ENCODE results near the gene KCNK4.

Gene KCNK4

GRCh38 chr11:64259533-64260067 lies 31.5 kb upstream of the KCNK4 start:
- Mint-ChIP-seq H3K27ac (peak overlapping the region; percentile 64), H3K4me3 (no peak overlapping the region), H3K9me3 (no peaks in the 10 kb centered on the region), H3K4me1 (peaks cover 9% of the 10 kb centered on the region), H3K36me3 (peaks cover 19% of the 10 kb centered on the region), H3K27me3 (no peaks in the 10 kb centered on the region)
- ATAC-seq (ENCODE audit: low read depth) (no peak), DNase-seq (ENCODE audit: low spot score in 2 of 2) (no peak)

GRCh38 chr11:64260147-64260708 lies 30.9 kb upstream of the KCNK4 start:
- H3K27ac Mint-ChIP-seq: peak overlapping the region; percentile 64
- no peaks in the 10 kb centered on the region for H3K27me3 Mint-ChIP-seq
- H3K36me3 Mint-ChIP-seq: peaks cover 19% of the 10 kb centered on the region
- no peaks in the 10 kb centered on the region for H3K9me3 Mint-ChIP-seq
- H3K4me3 Mint-ChIP-seq: no peak overlapping the region
- ATAC-seq (ENCODE audit: low read depth) (no peak), DNase-seq (ENCODE audit: low spot score in 2 of 2) (no peak)
- H3K4me1 Mint-ChIP-seq: peaks cover 9% of the 10 kb centered on the region

- Mint-ChIP-seq H3K4me1 (peaks cover 11% of the 10 kb centered on the region), H3K27ac (no peak overlapping the region), H3K9me3 (no peaks in the 10 kb centered on the region), H3K27me3 (no peaks in the 10 kb centered on the region), H3K36me3 (peaks cover 19% of the 10 kb centered on the region), H3K4me3 (no peak overlapping the region)
- DNase-seq (ENCODE audit: low spot score in 2 of 2) (no peak), ATAC-seq (ENCODE audit: low read depth) (no peak)
Observed at GRCh38 chr11:64261556-64262080, 29.5 kb upstream of the KCNK4 start.

DNA sequence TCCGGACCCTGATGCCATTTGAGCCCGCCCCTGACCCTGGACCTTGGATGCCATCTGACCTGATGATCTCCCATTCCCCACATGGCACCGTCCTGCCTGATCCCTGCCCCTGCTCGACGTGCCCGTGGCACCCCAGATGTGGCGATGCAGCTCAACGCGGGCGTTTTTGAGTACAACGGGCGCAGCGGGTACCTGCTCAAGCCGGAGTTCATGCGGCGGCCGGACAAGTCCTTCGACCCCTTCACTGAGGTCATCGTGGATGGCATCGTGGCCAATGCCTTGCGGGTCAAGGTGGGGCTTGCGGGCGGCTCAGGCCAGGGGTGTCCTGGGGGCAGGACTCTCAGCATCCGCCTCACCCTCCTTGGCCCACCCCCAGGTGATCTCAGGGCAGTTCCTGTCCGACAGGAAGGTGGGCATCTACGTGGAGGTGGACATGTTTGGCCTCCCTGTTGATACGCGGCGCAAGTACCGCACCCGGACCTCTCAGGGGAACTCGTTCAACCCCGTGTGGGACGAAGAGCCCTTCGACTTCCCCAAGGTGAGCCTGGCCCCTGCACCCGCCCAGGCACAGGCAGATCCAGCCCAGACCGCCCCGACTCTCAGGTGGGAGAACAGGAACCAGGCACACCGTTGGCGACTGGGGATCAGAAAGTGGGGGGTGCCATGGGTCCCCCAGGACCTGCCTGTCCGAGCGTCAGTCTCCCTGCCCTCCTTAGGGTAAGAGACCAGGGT lies 28.7 kb upstream of the KCNK4 start:
- no peak overlapping the region for H3K4me3 Mint-ChIP-seq
- H3K27ac Mint-ChIP-seq: no peak overlapping the region
- ATAC-seq (ENCODE audit: low read depth) (no peak), DNase-seq (ENCODE audit: low spot score in 2 of 2) (no peak)
- H3K4me1 Mint-ChIP-seq: peaks cover 11% of the 10 kb centered on the region
- peaks cover 19% of the 10 kb centered on the region for H3K36me3 Mint-ChIP-seq
- H3K27me3 Mint-ChIP-seq: no peaks in the 10 kb centered on the region
- H3K9me3 Mint-ChIP-seq: no peaks in the 10 kb centered on the region

DNA sequence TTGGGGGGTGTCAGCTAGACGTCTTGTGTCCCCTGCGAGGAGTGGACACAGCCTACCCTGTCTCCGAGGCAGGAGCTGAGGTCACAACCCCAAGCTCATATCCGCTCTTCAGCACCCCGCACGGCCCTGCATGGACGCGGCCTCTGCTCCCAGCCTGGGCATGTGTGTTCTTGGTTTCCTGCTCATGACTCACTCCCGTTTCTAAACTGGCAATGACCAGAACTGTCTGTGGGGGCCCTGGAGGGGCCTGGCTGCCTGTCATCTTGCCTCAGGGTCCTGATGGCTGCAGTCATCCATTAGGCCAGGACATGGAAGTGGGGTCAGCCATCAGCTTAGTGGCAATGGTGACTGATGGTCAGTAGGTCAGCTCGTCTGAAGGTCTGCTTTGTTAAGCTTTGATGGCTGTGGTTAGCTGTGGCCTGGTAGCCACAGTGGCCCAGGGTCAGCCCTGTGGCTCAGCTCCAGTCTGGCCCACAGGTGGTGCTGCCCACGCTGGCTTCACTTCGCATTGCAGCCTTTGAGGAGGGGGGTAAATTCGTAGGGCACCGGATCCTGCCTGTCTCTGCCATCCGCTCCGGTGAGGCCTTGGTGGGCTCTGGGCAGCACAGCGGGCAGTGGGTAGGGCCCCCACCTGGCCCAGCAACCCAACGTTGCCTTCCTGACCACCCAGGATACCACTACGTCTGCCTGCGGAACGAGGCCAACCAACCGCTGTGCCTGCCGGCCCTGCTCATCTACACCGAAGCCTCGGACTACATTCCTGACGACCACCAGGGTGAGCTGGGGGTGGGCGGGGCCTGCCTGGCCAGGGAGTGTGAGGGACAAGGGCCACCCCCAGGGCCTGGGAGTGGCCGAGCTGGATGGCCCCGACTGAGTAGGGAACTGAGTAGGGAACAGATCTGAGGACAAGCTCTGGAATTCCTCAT lies 27.8 kb upstream of the KCNK4 start:
- Mint-ChIP-seq H3K36me3 (peaks cover 16% of the 10 kb centered on the region), H3K4me3 (no peak overlapping the region), H3K4me1 (peaks cover 11% of the 10 kb centered on the region), H3K27ac (no peak overlapping the region), H3K27me3 (no peaks in the 10 kb centered on the region), H3K9me3 (no peaks in the 10 kb centered on the region)
- ATAC-seq (ENCODE audit: low read depth): no peak
- no peak for DNase-seq (ENCODE audit: low spot score in 2 of 2)

DNA sequence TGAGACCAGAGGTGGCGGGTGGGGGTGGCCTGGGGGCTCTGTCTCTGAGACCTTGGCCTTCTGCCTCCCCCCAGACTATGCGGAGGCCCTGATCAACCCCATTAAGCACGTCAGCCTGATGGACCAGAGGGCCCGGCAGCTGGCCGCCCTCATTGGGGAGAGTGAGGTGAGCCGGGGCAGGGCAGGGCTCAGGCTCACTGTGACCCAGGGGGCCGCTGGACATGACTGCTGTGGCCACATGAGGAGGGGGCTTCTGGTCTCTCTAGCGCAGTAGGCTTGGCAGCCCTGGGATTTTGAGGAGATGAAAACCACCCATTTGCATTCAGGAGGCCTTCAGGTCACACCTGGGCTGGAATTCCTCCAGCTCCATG lies 27.2 kb upstream of the KCNK4 start:
- DNase-seq (ENCODE audit: low spot score in 2 of 2) (no peak), ATAC-seq (ENCODE audit: low read depth) (no peak)
- peaks cover 15% of the 10 kb centered on the region for H3K4me1 Mint-ChIP-seq
- peaks cover 16% of the 10 kb centered on the region for H3K36me3 Mint-ChIP-seq
- H3K27ac Mint-ChIP-seq: no peak overlapping the region
- H3K27me3 Mint-ChIP-seq: no peaks in the 10 kb centered on the region
- H3K9me3 Mint-ChIP-seq: no peaks in the 10 kb centered on the region
- H3K4me3 Mint-ChIP-seq: no peak overlapping the region

DNA sequence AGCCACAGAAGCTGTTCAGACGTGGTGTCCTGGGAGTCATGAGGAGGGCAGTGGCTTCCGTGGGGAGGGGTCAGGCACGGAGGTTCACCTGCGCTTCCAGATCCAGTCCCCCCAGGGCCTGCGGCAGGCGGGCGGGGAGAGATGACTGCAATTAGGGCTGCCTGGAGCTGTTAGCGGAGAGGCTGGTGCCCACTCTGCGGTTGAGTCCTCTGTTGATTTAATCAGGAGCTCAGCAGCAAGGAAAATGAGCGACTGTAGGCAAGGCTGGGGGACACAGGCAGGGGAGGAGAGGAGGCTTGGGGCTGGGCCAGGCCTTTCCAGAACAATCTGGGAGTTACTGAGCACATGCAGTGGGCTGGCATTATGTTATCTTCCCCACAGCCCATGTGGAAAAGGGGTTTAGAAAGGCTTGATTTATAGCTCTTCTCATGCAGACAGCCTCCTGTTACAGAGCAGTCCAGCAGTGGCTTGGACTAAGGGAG lies 26.7 kb upstream of the KCNK4 start:
- Mint-ChIP-seq H3K36me3 (peaks cover 14% of the 10 kb centered on the region), H3K9me3 (no peaks in the 10 kb centered on the region), H3K4me3 (no peak overlapping the region), H3K27me3 (no peaks in the 10 kb centered on the region), H3K27ac (no peak overlapping the region), H3K4me1 (peaks cover 17% of the 10 kb centered on the region)
- DNase-seq (ENCODE audit: low spot score in 2 of 2) (no peak), ATAC-seq (ENCODE audit: low read depth) (no peak)

GRCh38 chr11:64265176-64266160 lies 25.6 kb upstream of the KCNK4 start:
- DNase-seq (ENCODE audit: low spot score in 2 of 2) (no peak), ATAC-seq (ENCODE audit: low read depth) (no peak)
- no peaks in the 10 kb centered on the region for H3K27me3 Mint-ChIP-seq
- H3K27ac Mint-ChIP-seq: no peak overlapping the region
- H3K4me3 Mint-ChIP-seq: no peak overlapping the region
- H3K36me3 Mint-ChIP-seq: peaks cover 4% of the 10 kb centered on the region
- H3K4me1 Mint-ChIP-seq: peaks cover 9% of the 10 kb centered on the region
- no peaks in the 10 kb centered on the region for H3K9me3 Mint-ChIP-seq

DNA sequence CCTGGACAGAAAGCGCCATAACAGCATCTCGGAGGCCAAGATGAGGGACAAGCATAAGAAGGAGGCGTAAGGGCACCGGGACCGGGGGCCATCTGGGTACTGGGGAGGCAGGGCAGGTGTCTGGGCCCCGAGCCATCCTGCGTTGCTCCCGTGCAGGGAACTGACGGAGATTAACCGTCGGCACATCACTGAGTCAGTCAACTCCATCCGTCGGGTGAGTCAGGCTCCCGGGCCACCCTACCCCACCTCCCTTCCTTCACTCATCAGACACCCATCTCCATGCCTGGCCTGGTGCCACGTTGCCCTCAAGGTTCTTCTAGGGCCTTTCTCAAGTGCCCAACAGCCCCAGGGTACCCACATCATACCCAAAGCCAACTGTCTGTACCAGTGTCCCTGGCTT lies 24.8 kb upstream of the KCNK4 start:
- no peaks in the 10 kb centered on the region for H3K9me3 Mint-ChIP-seq
- peaks cover 13% of the 10 kb centered on the region for H3K4me1 Mint-ChIP-seq
- no peak overlapping the region for H3K4me3 Mint-ChIP-seq
- H3K27ac Mint-ChIP-seq: no peak overlapping the region
- no peak for ATAC-seq (ENCODE audit: low read depth)
- no peak for DNase-seq (ENCODE audit: low spot score in 2 of 2)
- H3K36me3 Mint-ChIP-seq: peaks cover 4% of the 10 kb centered on the region
- no peaks in the 10 kb centered on the region for H3K27me3 Mint-ChIP-seq

GRCh38 chr11:64267207-64267945 lies 23.7 kb upstream of the KCNK4 start:
- no peak for ATAC-seq (ENCODE audit: low read depth)
- Mint-ChIP-seq H3K4me3 (peak overlapping the region; percentile 46), H3K36me3 (peaks cover 2% of the 10 kb centered on the region), H3K4me1 (peaks cover 13% of the 10 kb centered on the region), H3K9me3 (no peaks in the 10 kb centered on the region), H3K27ac (no peak overlapping the region), H3K27me3 (no peaks in the 10 kb centered on the region)
- DNase-seq (ENCODE audit: low spot score in 2 of 2): no peak

GRCh38 chr11:64268025-64268892 lies 22.8 kb upstream of the KCNK4 start:
- H3K4me1 Mint-ChIP-seq: peaks cover 13% of the 10 kb centered on the region
- H3K36me3 Mint-ChIP-seq: no peaks in the 10 kb centered on the region
- no peaks in the 10 kb centered on the region for H3K9me3 Mint-ChIP-seq
- peak overlapping the region; percentile 95 for H3K27ac Mint-ChIP-seq
- DNase-seq (ENCODE audit: low spot score in 2 of 2) (no peak), ATAC-seq (ENCODE audit: low read depth) (no peak)
- peak overlapping the region; percentile 97 for H3K4me3 Mint-ChIP-seq
- H3K27me3 Mint-ChIP-seq: no peaks in the 10 kb centered on the region
